GM23338 (cell line): Measurements from ENCODE around the gene CCDC60.

Source experiments
- CREB1 ChIP-seq: fragments of 250-450 bp; sonication (Bioruptor Pico); IDR thresholded peaks from 2 replicates; pipeline ENCODE4 v1.5.0; 2020; ENCODE audit warnings: low read depth, mild to moderate bottlenecking, moderate library complexity
- EZH2 ChIP-seq: fragments of 200-600 bp; sonication (generic); IDR thresholded peaks from one replicate; pipeline ENCODE4 v1.8.0; 2017; ENCODE audit warnings: antibody characterized with exemption, mild to moderate bottlenecking, low read depth; ENCODE audit not compliant: unreplicated experiment
- EZH2phosphoT487 ChIP-seq: fragments of 200-600 bp; sonication (generic); IDR thresholded peaks from one replicate; pipeline ENCODE4 v1.8.1; 2018; ENCODE audit warnings: antibody characterized with exemption; ENCODE audit not compliant: unreplicated experiment
- JUNB ChIP-seq: IDR thresholded peaks from one replicate; pipeline ENCODE4 v1.6.1; 2016; ENCODE audit warnings: antibody characterized with exemption; ENCODE audit not compliant: unreplicated experiment
- POLR2AphosphoS5 ChIP-seq: IDR thresholded peaks from 2 replicates; pipeline ENCODE4 v1.6.1; 2016; ENCODE audit warnings: antibody characterized with exemption, low read depth
- REST ChIP-seq: IDR thresholded peaks from one replicate; pipeline ENCODE4 v1.6.1; 2018; ENCODE audit warnings: antibody characterized with exemption; ENCODE audit not compliant: unreplicated experiment
- ZNF331 ChIP-seq: fragments of 250-450 bp; sonication (Bioruptor Pico); IDR thresholded peaks from 2 replicates; pipeline ENCODE4 v1.5.0; 2020; ENCODE audit warnings: low read depth, mild to moderate bottlenecking, moderate library complexity
- TF ChIP-seq, protein P1 (sequence below), 2 experiments: fragments of 200-600 bp in 1 of 2; sonication (generic) in 1 of 2; conservative IDR thresholded peaks; 2 replicates each; pipeline versions ENCODE4 v1.5.1 to v1.6.1; 2016 to 2017; ENCODE audit warnings: antibody characterized with exemption in 2 of 2, low read depth in 2 of 2, mild to moderate bottlenecking in 2 of 2, moderate library complexity in 1 of 2

GRCh38 chr12:119308708-119309456, 25.6 kb upstream of the CCDC60 start:
- TF ChIP-seq POLR2AphosphoS5 (no peak), CREB1 (CRISPR knock-in tag) (no peak), REST (no peak), EZH2 (no peak), EZH2phosphoT487 (no peak), ZNF331 (CRISPR knock-in tag) (no peak), JUNB (no peak)
- TF ChIP-seq, protein P1, sequence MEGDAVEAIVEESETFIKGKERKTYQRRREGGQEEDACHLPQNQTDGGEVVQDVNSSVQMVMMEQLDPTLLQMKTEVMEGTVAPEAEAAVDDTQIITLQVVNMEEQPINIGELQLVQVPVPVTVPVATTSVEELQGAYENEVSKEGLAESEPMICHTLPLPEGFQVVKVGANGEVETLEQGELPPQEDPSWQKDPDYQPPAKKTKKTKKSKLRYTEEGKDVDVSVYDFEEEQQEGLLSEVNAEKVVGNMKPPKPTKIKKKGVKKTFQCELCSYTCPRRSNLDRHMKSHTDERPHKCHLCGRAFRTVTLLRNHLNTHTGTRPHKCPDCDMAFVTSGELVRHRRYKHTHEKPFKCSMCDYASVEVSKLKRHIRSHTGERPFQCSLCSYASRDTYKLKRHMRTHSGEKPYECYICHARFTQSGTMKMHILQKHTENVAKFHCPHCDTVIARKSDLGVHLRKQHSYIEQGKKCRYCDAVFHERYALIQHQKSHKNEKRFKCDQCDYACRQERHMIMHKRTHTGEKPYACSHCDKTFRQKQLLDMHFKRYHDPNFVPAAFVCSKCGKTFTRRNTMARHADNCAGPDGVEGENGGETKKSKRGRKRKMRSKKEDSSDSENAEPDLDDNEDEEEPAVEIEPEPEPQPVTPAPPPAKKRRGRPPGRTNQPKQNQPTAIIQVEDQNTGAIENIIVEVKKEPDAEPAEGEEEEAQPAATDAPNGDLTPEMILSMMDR (conservative IDR thresholded peaks at IDR 0.05; ENCODE audit: low read depth in 2 of 2): no peak
